Fibroblast of upper back skin (primary cell): ENCODE data around the gene ANKS1A.
"Not testable (repeated sequence)": the region's sequence is repeated elsewhere in the genome, so short reads cannot be mapped to it uniquely, and the experiment has no call there.

ENCODE experiments used
- DNase-seq: peaks from one replicate; pipeline ENCODE4 v3.0.0-alpha.2; 2013

Gene ANKS1A

GRCh38 chr6:34887753-34888513, 1.1 kb upstream of the ANKS1A start, which contains the start of gene TAF11:
Gene TAF11 (minus strand): TSS chr6:34888042. CDS start chr6:34887957, 85 bp downstream.
- DNase-seq, result peak; percentile 93

DNA sequence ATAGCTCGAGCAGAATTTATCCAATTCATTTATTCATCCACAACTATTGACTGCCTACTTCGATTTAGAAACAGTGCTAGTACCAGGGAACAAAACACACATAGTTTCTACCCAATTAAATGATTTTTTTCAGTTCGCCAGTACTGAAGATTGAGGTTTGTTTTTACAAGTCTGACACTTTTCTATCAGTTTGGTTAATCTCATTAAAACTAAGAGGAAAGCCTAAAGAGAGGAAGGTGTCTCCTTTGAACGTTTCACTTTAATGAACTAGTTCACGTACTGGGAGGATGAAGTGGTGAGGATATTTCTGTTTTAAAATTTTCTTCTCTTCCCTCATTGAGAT, 570 bp upstream of the ANKS1A start:
- DNase-seq, result no peak

DNA sequence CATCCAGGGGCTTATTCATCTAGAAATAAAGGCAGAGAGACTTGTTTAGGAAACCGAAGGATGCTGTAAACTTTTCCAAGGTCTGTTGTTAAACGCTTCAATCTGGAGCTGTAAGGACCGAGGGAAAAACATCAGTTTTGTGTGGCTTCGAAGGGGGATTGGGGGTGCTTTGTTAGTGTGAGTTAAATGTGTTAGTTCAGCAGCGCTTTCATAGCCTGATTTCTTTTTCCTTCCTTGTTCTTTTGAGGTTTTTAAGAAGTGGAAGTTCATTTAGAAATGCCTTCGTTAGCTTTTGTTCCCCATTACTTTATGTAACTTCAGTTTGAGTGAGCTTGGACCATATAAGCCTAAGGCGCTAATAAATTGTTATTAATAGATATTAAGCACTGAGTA, 1.5 kb downstream of the ANKS1A start:
- DNase-seq, result no peak

DNA sequence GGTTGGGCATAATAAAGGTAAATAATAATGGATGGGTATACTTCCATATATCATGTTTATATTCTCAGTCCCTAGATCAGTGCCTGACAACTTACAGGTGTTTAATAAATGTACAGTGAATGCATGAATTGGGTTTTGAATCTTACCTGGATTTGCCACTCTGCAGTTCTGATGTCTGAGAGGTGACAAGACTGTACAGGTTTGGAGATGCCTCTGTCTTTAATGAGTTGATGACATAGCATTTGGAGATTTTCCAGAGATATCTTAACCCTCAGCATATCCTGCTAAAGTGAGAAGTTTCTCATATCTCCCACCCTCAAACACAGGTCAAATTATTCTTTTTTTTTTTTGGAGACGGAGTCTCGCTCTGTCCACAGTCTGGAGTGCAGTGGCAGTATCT, 2.2 kb downstream of the ANKS1A start:
- DNase-seq, result no peak

DNA sequence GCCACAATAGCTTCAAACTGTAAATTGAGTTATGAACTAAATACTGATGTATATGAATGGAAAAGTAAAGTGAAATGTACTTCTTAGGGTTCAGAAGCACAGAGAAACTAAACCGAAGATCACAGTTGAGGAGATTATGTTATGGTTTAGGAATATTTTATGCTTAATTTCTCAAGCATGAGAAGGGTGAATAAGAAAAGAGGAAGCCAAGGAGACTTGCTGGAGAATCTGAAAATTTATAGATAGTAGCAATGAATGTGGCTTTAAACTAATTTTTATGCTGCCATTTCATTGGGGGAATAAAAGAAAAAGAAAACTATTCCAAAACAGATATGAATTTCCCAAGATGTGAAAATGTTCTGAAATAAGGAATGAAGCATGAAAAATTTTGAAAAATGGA, 5.6 kb downstream of the ANKS1A start:
- no peak for DNase-seq

DNA sequence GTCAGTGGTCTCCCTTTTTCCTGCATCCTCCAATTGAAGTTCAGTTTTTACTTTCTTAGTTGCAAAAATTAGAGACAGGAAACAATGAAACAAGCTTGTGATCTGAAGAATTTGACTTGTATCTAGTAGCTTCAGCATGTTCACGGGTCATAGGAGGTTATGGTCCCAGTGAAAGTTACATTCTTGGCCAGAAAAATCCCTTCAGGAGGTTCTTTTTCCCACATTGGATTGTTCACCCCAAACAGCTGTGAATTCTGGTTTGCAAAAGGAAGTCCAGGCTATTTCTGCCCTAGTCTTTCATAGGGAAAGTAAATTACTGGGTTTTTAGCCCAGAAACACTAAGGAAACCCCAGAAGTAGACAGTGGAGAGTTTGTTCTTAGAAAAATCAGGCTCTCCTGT, 8.1 kb downstream of the ANKS1A start:
- no peak for DNase-seq

DNA sequence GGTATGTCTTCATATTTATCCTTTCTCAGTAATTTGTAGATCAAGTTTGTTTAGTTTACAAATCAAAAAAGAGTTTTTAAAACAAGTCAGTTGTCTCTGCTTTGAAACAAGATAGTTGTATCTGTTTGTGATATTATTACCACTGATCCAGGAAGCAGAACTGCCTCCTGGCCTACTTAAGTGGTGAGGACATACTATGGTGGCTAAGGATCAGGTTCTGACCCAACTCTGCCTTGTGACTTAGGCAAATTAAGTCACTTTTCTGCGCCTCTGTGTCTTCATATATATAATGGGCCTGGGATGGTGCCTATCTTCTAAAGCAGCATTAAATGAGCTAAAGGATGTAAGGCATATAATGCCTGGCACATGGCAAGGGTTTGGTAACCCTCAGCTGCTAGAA, 8.7 kb downstream of the ANKS1A start:
- DNase-seq, result no peak

GRCh38 chr6:34899748-34900147, 10.7 kb downstream of the ANKS1A start:
- not testable (repeated sequence) for DNase-seq

DNA sequence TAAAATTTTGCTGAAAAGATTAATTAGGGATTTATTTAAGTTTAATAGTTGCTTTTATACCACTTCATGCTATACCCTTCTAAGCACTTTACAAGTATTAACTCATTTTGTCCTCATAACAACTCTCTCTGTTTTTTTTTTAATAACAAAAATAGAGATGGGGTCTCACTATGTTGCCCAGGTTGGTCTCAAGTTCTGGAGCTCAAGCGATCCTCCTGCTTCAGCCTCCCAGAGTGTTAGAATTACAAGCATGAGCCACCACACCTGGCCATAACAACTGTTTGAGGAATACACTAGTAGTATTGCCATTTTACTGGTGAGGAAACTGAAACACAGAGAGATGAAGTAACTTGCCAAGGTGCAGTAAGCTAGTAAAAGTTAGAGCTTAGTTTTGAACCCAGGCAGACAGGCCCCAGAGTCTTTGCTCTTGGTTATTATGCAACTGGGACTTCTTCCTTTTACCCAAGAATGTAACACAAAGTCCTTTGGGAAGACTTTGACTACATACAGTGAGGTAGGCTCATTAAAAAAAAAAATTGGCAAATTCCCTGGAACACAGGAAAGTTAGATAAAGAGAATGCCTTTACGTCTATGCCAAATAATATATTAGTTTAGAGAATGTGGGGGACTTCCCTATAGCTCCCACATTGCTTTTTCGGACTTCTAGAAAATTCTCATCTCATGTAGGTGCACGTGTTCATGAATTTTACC, 11.4 kb downstream of the ANKS1A start:
- peak; percentile 28 for DNase-seq

GRCh38 chr6:34901930-34902329, 12.9 kb downstream of the ANKS1A start:
- peak; percentile 42 for DNase-seq

DNA sequence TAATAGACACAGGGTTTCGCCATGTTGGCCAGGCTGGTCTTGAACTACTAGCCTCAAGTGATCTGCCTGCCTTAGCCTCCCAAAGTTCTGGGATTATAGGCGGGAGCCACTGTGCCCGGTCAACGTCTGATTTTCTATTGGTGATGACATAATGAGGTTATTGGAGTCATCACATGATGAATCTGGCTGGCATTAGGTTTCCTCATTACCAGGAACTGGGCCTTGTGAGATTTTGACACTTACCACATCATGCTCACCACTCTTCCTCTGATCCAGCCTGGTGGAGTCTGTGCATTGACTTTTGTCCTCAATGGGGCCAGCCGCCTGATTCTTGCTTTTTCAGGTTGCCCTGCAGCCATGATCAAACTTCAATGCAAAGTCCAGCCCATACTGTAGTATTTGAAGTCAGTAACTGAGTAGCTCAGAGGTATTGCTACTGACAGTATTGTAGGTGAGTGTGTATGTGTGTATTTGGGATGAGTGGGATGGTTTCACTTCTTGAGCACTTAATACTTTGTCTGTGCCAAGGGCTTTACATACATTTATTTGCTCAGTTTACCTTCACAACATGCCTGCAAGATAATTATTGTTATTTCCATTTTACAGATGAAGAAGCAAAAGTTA, 16.0 kb downstream of the ANKS1A start:
- no peak for DNase-seq

- no peak for DNase-seq
These were observed 17.8 kb downstream of the ANKS1A start for GRCh38 chr6:34906826-34907225.

- DNase-seq, result no peak
These were observed 19.1 kb downstream of the ANKS1A start for GRCh38 chr6:34908194-34908593.

- DNase-seq, result no peak
These were observed 20.3 kb downstream of the ANKS1A start for GRCh38 chr6:34909320-34909883.

GRCh38 chr6:34911822-34912221, 22.8 kb downstream of the ANKS1A start:
- DNase-seq, result no peak

DNA sequence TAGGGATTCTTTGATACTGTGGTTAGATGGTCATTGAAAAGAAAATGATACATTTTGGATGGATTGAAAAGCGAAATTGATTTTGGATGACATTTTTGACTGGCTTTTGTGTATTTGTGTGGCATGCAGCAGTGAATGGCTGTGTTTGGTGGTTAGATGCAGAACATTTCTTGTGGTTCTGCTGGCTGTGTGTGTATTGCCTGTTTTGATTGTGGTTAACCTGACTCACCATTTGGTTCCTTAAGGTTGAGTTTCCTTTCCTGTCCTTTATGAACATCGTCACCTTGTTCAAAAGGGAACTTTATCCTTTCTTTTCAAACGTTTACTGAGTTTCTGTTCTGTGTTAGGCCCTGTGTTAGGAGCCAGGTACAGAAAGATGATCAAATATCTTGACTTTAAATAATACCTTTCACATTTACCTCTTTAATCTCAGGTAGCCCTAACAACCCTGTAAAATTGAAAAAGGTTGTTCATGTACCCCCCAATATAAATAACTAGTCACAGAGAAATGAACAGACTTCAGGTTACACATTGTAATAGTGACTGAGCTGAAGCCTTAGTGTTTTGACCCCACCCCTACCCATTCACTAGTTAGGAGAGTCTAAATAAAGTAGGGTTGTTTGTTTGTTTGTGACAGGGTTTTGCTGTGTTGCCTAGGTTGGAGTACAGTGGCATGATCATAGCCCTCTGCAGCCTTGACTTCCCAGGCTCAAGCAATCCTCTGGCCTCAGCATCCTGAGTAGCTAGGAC, 23.8 kb downstream of the ANKS1A start:
- DNase-seq, result peak; percentile 71

DNA sequence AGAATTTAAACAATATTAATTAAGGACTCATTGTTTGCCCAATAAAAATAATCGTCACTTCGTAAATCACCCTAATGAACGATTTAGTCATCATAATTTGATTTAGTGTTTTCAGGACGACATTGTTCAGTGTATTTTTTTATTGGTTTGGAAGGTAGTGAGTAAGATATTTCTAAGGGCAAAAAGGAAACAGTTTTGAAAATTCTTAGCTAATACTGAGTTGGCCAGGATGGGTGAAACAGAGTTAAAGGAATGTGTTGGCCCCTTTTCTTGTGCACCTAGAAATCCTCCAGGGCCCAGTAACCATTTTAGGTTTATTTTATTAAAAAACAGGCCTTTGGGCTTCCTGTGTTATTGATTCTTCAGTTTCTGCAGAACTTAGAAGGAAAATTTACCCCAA, 25.3 kb downstream of the ANKS1A start:
- peak; percentile 19 for DNase-seq

DNA sequence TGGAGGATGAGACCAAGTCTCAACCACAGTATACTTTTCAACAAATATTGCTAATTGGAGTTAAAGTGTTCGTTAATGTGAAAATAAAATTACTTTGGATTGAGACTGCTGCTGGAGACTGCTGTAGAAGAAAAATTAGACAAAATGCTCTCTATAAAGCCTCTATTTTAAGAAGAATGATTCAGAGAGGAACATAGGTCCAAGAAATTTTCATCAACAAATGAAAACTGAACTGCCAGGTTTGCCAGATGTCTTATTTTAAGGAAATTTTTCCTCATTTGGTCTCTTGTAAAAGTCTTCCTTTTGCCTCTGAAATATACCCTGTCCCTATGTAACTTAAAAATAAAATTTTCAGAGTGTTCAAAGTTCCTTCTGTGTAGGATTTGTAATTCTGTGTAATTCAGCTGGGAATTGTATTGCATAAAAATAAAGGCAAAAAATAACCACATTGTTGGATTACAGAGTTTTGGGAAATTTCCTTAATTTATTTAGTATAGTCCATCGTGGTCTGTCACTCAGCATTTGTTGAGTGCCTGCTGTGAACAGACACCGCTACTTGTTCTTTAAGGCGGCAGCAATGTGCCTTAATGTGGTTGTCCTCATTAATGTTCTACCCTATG, 27.4 kb downstream of the ANKS1A start:
- no peak for DNase-seq

- no peak for DNase-seq
These were observed 28.7 kb downstream of the ANKS1A start for GRCh38 chr6:34917626-34918285.

DNA sequence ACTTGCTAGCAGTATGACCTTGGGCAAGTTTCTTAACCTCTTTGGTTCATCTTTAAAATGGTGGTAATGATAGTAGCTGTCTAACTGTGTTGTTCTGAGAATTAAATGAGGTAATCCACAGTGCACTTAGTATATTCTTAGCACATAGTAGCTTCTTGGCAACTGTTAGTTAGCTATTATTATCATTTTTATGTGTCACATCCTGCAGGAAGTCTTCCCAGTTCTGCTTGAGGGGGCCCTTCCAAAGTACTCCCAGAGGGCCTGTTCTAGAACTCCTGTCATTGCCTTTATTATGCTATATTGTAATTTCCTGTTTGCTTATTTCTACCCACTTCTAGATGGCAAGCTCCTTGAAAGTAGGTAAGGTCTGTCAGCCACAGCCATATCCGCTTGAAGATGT, 30.6 kb downstream of the ANKS1A start:
- DNase-seq, result peak; percentile 21

DNA sequence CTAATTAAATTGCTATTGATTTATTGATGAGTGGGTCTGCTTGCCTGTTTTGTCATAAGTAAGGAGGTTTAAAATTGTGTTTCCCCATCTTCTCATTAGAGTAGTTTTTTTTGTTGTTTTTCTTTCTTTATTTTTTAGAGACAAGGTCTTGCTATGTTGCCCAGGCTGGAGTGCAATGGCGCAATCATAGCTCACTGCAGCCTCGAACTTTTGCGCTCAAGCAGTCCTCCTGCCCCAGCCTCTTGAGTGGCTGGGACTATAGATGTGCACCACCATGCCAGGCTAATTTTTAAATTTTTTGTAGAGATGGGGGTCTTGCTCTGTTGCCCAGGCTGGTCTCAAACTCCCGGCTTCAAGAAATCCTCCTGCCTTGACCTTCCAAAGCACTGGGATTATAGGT, 31.0 kb downstream of the ANKS1A start:
- DNase-seq, result no peak

DNA sequence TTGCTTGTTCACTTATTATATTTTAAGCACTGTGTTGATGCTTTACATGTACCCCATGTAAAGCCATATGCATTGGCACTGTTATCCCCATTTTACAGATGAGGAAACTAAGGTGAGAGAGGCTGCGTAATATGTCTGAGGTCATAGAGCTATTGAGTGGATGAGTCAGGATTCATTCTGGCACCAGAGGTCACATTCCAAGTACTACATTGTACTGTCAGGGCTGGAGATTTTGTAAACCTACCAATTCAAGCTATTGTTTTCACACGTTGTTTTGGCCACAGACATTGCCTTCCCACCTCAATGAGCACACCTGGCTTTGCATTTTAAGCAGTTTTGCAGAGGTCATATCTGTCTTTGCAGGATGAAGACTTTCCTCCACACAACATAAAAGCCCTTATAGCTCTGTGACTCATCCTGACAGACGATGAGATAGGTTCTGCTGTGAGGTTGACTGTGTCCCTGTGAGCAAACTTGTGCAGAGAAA, 33.2 kb downstream of the ANKS1A start:
- peak; percentile 44 for DNase-seq
